OCI-LY1 (cell line): ENCODE data around the gene ZDHHC20.

Experiments used
- CTCF ChIP-seq: fragments of 200-600 bp; sonication (generic), shearing (Covaris generic); IDR thresholded peaks from 2 replicates; pipeline ENCODE4 v1.5.1; 2017; ENCODE audit warnings: mild to moderate bottlenecking, antibody characterized with exemption, low read length, moderate library complexity, mixed read lengths
- EZH2 ChIP-seq: fragments of 200-600 bp; sonication (generic), shearing (Covaris generic); IDR thresholded peaks from 2 replicates; pipeline ENCODE4 v1.8.0; 2017; ENCODE audit warnings: borderline replicate concordance, mixed run types, mild to moderate bottlenecking, antibody characterized with exemption, low read length, moderate library complexity, mixed read lengths

- TF ChIP-seq CTCF (no peak), EZH2 (no peak)
These were observed 88.1 kb downstream of the ZDHHC20 start for GRCh38 chr13:21371011-21371410.
